ENCODE data around the gene DHRS9. TPM values are rescaled to one million over a fixed set of nuclear protein-coding genes. Genes with fewer than 3 reads are reported as not detected.

The DHRS9 gene
- total and polyA plus RNA-seq, 3 donors from 2014 or later = 2.3 to 16.5 (median 2.4) TPM

- TF ChIP-seq POLR2A (IDR thresholded peaks at IDR 0.05) (no peak), CTCF (IDR thresholded peaks at IDR 0.05) (no peak)
- Histone ChIP-seq H3K27ac (no peak within 1 kb of the TSS), H3K9me3 (no peaks in the 10 kb centered on the region), H3K4me1 (no peaks in the 10 kb centered on the region), H3K36me3 (ENCODE audit: low read depth, missing control alignments) (no peaks in the 10 kb centered on the region), H3K4me3 (no peak within 1 kb of the TSS), H3K27me3 (no peaks in the 10 kb centered on the region)
- 56 to 80% methylated on average over 3 of the region's 3 CpGs for WGBS, 2 donors
- intact Hi-C loops (cut with DNase I; ENCODE audit: low total_unique reads) = no loop called here
- no peak for DNase-seq
Measured at GRCh38 chr2:169031202-169031601, 38.2 kb upstream of the DHRS9 start, which contains the start of gene ABCB11. Gene ABCB11, minus strand, starts transcription at chr2:169031324. Its CDS starts 13,199 bp downstream, at chr2:169018125.

GRCh38 chr2:169034256-169034655, 35.1 kb upstream of the DHRS9 start:
- Histone ChIP-seq H3K36me3 (ENCODE audit: low read depth, missing control alignments) (no peaks in the 10 kb centered on the region), H3K4me3 (no peak overlapping the region), H3K4me1 (no peaks in the 10 kb centered on the region), H3K27me3 (no peaks in the 10 kb centered on the region), H3K9me3 (no peaks in the 10 kb centered on the region), H3K27ac (no peak overlapping the region)
- 59 to 67% methylated on average over 1 of the region's 1 CpG for WGBS, 2 donors
- no peak for DNase-seq
- intact Hi-C loops (cut with DNase I; ENCODE audit: low total_unique reads) = no loop called here
- no peak for TF ChIP-seq CTCF (IDR thresholded peaks at IDR 0.05)
- TF ChIP-seq POLR2A (IDR thresholded peaks at IDR 0.05) = no peak

GRCh38 chr2:169034984-169035544, 34.3 kb upstream of the DHRS9 start:
- DNase-seq = no peak
- no peaks in the 10 kb centered on the region for H3K9me3 ChIP-seq
- no peak overlapping the region for H3K27ac ChIP-seq
- H3K36me3 ChIP-seq (ENCODE audit: low read depth, missing control alignments) = no peaks in the 10 kb centered on the region
- intact Hi-C loops (cut with DNase I; ENCODE audit: low total_unique reads) = no loop called here
- no peaks in the 10 kb centered on the region for H3K27me3 ChIP-seq
- TF ChIP-seq CTCF (IDR thresholded peaks at IDR 0.05) (no peak), POLR2A (IDR thresholded peaks at IDR 0.05) (no peak)
- no peaks in the 10 kb centered on the region for H3K4me1 ChIP-seq
- H3K4me3 ChIP-seq = no peak overlapping the region

- no peaks in the 10 kb centered on the region for H3K27me3 ChIP-seq
- WGBS, 2 donors = 97 to 100% methylated on average over 1 of the region's 1 CpG
- no peaks in the 10 kb centered on the region for H3K4me1 ChIP-seq
- no peak overlapping the region for H3K27ac ChIP-seq
- DNase-seq = no peak
- no peak overlapping the region for H3K4me3 ChIP-seq
- H3K9me3 ChIP-seq = no peaks in the 10 kb centered on the region
- intact Hi-C loops (cut with DNase I; ENCODE audit: low total_unique reads) = no loop called here
- no peak for TF ChIP-seq CTCF (IDR thresholded peaks at IDR 0.05)
- no peak for TF ChIP-seq POLR2A (IDR thresholded peaks at IDR 0.05)
- H3K36me3 ChIP-seq (ENCODE audit: low read depth, missing control alignments) = no peaks in the 10 kb centered on the region
Measured at GRCh38 chr2:169035887-169036286, 33.5 kb upstream of the DHRS9 start.

- Histone ChIP-seq H3K9me3 (no peaks in the 10 kb centered on the region), H3K4me1 (no peaks in the 10 kb centered on the region), H3K4me3 (no peak overlapping the region), H3K27ac (no peak overlapping the region), H3K36me3 (ENCODE audit: low read depth, missing control alignments) (no peaks in the 10 kb centered on the region), H3K27me3 (no peaks in the 10 kb centered on the region)
- DNase-seq = no peak
- TF ChIP-seq CTCF (IDR thresholded peaks at IDR 0.05) = no peak
- no peak for TF ChIP-seq POLR2A (IDR thresholded peaks at IDR 0.05)
- WGBS, 2 donors = 73 to 77% methylated on average over 4 of the region's 4 CpGs
- intact Hi-C loops (cut with DNase I; ENCODE audit: low total_unique reads) = no loop called here
Measured at GRCh38 chr2:169036736-169037440, 32.5 kb upstream of the DHRS9 start.

Data from testis (tissue), 3 donors.